ENCODE data around the gene PSMG2.

DNA sequence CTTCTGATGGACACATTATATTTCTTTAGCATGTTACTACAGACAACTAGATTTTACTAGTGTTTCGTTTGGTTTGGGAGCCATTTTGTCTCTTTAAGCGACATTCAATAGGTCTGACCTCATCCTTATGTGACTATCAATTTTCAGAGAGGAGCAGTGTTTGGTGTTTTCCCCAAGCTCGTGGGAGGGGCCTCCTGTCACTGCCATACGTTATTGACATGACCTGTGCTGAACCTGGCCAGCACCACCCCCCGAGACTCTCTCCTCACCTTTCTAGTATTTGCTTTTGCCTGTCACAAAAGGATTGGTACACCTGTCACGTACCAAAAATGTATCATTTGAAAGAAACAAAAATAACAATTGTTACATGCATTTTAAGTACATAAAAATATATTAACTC is 69.3 kb downstream of the PSMG2 start:
- TF ChIP-seq, protein P1, sequence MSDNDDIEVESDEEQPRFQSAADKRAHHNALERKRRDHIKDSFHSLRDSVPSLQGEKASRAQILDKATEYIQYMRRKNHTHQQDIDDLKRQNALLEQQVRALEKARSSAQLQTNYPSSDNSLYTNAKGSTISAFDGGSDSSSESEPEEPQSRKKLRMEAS (IDR thresholded peaks at IDR 0.05; ENCODE audit: low read depth, low read length) = no peak
- TF ChIP-seq, protein P2, sequence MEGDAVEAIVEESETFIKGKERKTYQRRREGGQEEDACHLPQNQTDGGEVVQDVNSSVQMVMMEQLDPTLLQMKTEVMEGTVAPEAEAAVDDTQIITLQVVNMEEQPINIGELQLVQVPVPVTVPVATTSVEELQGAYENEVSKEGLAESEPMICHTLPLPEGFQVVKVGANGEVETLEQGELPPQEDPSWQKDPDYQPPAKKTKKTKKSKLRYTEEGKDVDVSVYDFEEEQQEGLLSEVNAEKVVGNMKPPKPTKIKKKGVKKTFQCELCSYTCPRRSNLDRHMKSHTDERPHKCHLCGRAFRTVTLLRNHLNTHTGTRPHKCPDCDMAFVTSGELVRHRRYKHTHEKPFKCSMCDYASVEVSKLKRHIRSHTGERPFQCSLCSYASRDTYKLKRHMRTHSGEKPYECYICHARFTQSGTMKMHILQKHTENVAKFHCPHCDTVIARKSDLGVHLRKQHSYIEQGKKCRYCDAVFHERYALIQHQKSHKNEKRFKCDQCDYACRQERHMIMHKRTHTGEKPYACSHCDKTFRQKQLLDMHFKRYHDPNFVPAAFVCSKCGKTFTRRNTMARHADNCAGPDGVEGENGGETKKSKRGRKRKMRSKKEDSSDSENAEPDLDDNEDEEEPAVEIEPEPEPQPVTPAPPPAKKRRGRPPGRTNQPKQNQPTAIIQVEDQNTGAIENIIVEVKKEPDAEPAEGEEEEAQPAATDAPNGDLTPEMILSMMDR (IDR thresholded peaks at IDR 0.05; ENCODE audit: low read depth, low read length) = no peak
- TF ChIP-seq POLR2A (IDR thresholded peaks at IDR 0.05; ENCODE audit: extremely low read depth, insufficient read length) = no peak

Measured in NB4 (cell line).